OCI-M1 (cell line): ENCODE measurements around the gene S100B.

Source experiments
- DNase-seq: peaks from one replicate; lab custom pipeline; 2025; lab: John Stamatoyannopoulos, UW

The S100B gene

DNA sequence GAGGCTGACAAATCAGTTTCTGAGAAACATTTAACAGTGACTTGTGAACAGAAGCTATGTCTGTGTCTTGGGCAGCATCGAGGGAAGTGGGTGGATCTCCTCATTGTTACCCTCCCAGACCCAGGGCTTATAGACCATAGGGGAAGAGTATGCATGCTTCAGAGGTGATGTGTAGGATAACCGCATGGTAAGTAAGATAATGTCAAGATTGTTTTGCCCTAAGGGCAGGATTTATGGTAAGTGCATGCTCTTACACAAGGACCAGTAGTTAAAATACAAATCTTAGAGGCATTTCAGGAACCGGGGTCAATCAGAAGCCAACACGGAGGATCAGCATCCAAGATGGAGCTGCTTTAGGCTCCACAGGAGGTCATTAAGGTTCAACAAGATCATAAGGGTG is 22.8 kb upstream of the S100B start:
- DNase-seq, result no peak

DNA sequence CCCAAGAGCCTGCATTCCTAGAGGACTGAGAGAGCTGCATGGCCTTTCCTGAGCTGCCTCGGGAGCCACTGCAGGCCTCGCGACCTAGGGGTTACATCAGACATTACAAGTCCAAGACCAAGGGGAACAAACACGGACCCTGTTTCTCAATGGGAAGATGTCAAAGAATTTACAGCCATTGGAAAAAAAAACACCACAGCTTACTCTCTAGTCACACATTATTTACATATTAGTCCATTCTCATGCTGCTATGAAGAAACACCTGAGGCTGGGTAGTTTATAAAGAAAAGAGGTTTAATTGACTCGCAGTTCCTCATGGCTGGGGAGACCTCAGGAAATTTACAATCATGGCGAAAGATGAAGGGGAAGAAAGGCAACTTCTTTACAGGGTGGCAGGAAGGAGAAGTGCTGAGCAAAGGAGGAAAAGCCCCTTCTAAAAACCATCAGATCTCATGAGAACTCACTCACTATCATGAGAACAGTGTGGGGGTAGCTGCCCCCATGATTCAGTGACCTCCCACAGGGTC is 22.2 kb upstream of the S100B start:
- DNase-seq, result no peak

DNA sequence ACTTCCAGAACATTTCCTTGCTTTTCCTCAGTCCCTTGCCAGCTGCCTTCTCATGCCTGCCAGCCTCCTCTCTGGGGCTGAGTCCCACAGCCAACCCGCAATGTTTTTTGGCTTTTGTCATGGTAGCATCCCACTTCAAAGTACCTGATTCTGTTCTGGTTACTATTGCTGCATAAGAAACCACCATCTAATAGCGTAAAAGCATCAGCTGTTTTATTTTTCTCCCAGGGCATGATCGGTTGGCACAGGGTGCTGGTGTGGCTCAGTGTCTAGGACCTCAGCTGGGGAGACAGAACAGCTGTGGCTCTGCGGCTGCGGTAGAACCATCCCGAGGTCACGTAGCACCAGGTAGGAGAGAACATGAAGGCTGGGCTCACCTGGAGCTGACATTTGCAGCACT is 21.7 kb upstream of the S100B start:
- no peak for DNase-seq

DNA sequence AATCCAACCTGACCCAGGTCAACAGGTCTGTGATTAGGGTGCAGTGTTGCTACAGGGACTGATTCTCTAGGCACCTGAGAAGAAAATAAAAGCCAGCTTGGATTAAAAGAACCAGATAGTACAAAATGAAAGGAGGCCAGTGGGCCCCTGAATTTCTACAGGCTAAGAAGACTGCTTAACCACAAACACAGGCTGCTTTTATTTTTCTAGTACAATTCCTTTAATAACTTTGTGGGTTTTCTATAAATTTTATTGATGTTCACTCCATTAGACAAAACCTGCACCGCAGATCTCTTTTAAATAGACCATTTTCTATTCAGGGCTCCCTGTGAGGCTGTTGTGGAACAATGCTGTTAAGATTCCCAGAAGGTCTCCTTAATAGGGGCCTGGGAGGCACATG is 20.9 kb upstream of the S100B start:
- DNase-seq, result no peak

DNA sequence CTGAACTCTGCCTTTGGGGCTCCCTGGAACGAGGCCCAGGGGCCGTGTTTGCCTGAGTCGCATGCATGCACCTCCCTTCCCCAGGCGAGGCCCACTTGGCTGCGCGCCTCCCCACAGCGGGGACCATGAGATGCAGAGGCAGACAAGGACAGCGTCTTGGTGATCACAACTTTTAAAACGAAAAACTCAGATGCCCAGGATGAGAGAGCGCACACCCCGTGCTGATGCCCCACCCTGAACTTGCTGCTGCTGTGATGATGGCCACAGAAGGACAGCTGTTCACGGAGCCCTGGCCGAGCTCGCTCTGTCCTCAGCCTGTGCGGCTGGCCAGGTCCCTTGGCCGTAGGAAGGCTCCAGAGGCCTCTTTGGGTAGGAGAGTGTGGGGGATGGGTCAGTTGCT is 19.2 kb upstream of the S100B start:
- DNase-seq, result no peak

DNA sequence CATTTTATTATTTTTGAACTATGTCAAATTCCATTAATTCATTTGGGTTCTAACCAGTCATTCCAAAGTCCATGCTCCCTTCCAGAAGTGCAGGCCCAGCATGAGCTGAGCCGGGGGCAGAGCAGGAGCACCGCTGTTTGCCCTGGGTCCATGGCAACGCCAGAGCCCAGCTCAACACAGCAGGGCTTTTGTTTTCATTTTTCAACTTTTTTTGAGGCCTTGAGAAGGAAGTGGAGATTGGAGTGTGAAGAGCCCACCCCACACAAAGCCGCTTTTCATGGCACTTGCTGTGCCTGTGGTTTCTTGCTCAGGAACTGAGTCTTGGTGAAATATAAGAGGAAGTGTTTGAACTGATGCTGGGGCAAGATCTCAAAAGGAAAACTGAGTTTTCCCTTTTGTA is 17.3 kb upstream of the S100B start:
- DNase-seq, result peak; percentile 84

DNA sequence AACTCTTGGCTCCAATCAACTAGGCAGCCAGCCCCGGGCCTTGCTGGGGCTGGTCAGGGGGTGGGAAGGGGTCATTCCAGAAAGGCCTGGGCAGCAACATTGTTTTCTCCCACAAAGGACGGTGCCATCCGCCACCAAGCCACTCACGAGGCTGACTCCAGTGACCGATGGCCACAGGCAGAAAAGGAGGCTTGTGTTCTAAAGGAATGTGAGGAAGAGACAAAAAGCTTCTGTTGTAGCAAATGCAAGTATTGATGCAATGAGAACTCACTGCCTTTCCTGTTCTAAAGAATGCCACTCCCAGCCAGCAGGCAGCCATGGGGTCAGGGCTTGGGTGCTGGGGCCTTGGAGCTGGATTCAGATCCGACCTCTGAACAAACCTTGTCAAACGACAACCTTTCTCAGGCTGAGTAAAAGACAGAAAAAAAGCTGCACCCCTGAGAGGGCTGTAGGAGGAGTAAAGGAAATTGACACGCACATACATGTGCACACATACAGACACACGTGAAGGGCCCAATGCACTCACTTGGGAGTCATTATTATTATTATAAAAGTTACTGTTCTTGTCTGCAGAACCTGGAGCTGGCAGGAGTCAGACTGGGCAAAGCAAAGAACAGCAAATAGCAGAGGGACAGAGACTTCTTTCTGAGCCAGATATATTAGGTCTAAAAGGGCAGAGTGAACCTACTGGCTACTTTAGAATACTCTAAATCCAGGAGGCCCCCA is 16.7 kb upstream of the S100B start:
- DNase-seq, result no peak

DNA sequence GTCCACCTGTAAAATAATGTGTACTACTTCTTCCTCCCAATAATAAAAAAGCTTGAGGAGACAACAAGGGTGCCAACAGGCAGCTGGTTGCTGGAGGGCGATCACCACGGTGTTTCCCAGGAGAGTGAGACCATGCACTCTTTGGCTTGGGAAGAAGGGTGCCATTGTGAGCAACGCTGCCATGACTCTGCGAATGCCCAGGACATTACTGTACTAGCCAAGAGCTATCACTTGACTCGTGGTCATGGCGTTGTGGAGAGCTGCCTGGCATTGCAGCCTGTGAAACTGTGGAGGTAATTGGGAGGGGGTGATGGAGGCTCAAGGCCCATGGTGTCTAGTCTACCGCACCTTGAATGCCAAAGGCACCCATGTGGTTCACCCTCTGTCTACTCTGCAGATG is 16.0 kb upstream of the S100B start:
- DNase-seq, result no peak

DNA sequence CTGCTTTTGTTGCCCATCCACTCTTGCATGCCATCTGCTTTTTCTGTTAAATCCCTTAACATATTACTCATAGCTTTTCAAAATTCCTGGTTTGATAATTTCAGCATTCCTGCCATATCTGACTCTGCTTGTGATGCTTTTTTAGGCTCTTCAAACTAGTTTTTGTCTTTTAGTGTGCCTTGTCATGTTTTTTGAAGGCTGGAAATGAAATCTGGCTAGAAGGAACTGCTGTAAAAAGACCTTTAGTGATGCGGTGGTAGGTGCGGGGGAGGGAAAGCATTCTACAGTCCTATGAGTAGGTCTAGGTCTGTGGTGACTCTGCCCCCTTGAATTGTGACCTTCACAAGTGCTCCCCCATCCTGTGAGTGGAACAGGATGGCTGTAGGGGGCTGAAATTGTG is 15.0 kb upstream of the S100B start:
- DNase-seq, result no peak

DNA sequence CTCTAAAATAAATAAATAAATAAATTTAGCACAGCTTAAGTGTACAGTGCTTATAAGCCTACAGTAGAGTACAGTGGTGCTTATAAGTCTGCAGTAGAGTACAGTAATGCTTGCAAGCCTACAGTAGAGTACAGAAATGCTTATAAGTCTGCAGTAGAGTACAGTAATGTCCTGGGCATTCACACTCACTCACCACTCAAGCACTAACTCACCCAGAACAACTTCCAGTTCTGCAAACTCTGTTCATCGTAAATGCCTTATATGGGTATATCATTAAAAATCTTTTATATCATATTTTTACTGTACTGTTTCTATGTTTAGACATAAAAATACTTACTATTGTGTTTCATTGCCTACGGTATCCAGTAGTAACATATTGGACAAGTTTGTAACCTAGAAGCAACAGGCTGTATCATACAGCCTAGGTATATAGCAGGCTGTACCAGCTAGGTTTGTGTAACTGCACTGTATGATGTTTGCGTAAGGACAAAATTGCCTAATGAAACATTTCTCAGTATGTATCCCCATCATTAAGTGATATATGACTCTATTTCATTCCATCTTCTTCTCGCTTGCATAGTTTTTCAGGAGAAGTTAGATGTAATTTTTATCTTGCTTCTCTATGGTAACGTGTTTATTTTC is 14.0 kb upstream of the S100B start:
- no peak for DNase-seq

DNA sequence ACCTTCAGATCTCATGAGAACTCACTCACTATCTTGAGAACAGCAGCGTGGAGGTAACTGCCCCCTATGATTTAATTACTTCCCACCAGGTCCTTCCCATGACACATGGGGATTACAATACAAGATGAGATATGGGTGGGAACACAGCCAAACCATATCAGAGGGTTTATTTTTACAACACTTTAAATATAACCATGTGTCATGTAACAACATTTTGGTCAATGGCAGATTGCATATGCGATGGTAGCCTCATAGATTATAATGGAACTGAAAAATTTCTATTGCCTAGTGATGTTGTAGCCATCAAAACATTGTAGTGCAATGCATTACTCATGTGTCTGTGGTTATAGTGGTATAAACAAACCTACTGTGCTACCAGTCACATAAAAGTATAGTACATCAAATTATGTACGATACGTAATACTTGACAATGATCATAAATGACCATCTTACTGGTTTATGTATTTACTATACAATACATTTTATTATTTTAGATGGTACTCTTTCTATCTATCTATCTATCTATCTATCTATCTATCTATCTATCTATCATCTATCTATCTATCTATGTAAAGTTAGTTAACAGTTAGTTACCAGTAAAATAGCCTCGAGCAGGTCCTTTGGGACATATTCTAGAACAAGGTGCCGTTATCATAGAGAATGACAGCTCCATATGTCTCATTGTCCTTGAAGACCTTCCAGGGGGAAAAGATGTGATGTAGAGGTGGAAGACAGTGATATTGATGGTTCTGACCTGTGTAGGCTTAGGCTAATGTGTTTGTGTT is 12.6 kb upstream of the S100B start:
- peak; percentile 22 for DNase-seq

DNA sequence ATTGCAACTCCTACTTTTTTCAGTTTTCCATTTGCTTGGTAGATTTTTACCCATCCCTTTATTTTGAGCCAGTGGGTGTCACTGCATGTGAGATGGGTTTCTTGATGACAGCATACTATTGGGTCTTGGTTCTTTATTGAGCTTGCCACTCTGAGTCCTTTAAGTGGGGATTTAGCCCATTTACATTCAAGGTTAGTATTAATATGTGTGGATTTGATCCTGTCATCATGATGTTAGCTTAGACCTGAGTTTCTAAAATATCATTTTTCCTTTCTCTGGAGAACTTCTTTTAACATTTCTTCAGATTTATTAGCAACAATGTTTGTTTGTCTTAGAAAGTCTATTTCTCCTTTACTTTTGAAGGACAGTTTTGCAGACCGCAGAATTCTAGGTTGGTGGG is 11.8 kb upstream of the S100B start:
- DNase-seq, result no peak

DNA sequence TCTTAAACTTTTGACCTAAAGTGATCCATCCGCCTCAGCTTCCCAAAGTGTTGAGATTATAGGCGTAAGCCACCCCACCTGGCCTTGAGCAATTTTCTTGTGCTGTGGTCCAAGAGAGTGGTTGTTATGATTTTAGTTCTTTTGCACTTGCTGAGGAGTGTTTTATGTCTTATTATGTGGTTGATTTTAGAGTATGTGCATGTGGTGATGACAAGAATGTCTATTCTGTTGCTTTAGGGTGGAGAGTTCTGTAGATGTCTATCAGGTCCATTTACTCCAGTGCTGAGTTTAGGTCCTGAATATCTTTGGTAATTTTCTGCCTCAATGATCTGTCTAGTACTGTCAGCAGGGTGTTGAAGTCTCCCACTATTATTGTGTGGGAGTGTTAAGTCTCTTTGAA is 11.2 kb upstream of the S100B start:
- DNase-seq, result no peak

DNA sequence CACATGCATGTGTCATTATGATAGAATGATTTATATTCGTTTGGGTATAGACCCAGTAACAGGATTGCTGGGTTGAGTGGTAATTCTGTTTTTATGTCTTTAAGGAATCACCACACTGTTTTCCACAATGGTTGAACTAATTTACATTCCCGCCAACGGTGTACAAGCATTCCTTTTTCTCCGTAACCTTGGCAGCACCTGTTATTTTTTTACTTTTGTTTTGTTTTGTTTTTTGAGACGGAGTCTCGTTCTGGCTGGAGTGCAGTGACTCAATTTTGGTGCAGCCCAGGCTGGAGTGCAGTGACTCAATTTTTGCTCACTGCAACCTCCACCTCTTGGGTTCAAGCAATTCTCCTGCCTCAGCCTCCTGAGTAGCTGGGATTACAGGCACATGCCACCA is 8.5 kb upstream of the S100B start:
- DNase-seq, result no peak

DNA sequence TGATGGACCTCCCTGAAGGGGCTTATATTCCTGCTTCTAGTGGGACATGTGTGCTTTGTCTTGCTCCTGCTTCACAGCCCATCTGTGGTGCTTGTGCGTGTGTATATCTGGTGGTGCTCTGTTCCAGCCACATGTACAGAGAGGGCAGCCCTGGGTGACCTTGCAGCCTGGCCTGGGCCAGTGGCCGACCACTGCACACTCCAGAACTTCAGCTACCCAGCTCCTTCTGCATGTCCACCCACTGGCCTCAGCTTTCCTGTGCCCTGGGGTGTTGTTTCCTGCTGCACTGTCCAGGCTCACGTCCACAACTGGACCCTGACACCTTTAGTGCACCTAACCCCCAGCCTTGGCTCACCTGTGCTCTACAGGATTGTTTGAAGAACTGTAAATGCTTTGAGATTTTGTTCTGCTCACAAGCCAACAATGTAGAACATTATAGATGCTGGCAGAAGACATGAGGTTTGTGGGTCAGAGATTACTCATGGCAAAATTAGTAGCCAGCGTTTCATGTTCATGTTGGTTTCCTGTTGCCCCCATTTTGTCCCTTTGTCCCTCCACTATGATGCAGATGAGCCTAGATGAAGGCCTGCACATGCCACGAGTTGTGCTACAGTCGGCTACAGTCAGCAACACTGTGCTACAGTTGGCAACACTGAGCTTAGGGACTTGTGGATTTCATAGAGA is 5.3 kb upstream of the S100B start:
- no peak for DNase-seq

DNA sequence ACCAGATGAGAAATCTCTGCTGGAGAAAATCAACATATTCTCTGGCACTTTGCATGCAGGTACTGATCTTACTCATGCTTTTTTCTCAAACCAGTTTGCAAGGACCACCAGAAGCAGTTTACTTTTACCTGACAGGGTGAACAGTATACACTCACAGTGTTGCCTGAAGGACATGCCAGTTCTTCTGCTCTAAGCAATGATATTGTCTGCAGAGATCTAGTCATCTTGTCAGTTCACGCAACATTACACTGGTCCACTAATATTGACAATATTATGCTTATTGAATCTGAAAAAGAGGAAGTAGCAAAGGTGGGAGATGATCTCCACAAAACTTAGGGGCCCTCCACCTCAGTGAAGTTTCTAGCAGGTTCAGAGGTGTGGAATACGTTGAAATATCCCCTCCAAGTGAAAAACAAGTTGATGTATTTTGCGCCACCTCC is 3.8 kb upstream of the S100B start:
- no peak for DNase-seq

DNA sequence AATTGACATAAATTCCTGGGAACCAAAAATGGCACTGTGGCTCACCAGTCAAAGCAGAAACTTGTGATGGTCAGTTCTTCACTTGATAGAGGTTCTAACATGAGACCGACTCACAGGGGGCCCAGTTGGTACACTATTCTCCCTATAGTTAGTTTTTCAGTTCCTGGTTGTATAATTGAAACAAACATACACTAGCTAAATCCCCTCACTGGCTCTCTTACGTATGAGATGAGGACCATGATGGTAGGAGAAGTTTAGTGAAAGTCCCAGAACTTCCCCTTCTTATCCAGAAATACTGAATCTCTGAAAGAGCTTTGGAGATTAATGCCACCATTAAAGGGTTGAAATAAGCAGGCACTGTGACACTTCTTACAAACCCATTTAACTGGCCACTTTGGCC is 2.8 kb upstream of the S100B start:
- no peak for DNase-seq

DNA sequence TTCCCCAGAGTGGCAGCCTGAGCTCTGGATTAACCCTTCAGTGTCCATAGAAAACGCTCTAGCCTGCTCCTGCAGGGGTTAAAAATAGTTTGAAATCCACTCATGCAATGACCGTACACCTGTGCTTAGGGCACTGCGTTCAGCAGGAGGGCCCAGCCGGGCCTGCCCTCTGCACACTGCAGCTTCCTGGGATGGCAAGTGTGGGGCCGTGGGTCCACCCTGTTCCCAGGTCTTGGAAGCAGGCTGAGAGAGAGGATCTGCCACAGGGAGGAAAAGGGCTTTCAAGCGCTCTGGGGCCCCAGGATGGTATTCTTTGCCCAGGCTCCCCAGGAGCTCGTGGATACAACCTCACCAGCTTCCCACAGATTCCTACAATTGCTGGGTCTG is 1.5 kb upstream of the S100B start:
- no peak for DNase-seq

DNA sequence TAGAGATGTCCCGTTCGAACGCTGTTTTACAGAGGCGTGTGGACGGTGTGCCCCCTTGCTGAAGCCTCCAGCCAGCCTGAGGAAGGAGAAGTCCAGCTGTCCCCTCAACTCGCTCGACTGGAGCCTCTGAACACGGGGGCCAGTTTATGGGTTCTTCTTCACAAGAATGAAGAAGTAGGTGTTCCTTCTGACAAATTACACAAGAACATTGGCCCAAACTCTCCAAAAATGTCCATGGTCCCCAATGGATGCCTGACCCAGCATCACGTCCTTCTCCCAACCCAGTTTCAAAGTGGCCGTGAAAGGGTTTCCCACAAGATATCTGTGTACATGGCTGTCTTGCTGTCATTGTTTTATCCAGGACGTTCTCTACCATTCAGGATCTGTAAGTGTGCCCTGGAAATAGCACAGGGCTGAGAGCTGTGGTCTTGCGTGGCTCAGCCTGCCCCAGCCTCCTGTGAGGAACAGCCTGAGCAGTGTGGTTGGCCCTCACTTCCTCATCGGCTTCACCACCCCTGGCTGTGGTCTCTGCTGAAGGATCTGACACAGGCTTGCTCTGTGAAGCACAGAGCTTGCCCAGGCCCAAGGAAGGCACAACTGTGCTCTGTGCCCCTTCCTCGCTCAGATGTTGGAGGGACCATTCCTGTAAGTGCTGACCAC is 1.0 kb upstream of the S100B start:
- peak; percentile 86 for DNase-seq

DNA sequence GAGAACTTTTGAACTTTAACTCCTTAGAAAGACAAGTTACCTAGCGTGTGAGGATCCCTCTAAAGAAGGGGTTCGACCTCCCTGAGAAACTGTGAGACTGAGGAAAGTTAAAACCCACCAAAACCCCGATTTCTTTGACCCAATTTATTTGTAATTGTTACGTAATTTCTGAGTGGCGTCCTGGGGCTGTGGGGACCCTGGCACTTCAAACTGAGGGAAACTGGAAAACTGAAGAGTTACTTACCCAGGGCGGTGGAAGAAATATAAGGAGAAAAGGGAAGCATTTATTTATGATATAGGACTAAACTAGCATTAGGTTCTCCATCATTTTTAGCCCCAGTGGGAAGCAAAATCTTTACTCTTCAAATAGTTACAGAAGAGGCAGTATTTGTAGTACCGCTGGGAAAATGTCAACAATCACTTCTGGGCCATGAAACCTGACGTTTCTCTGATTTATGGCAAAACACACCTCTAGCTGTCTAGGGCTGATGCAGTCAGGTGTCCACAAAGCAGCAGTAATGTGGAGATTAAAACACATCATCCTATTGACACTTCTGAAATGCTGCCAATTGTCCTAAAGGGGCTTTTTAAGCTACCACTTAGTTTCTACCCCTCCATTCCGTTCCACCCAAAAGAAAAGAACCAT is 430 bp downstream of the S100B start:
- no peak for DNase-seq

DNA sequence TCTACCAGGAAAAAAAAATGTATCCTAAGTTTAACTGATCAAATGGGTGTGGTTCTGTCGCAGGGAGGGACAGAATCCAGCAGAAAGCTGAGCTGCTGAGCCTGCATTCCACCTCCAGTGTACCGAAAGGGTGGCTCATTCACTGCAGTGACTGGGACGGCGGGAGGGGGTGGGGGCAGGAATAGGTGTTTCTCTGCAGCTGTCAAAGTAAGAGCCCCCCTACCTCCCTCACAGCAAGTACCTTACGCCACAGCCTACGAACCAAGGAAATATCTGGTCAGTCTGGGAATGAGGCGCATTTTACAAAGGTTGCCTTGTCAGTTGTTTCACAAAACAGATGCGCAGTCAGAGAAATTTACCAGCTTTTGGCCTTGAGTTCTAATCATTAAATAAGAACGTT is 1.7 kb downstream of the S100B start:
- DNase-seq, result no peak
